Tongue (tissue), 2 donors: ENCODE results near the gene ACMSD. TPM values are rescaled to one million over a fixed set of nuclear protein-coding genes. Genes with fewer than 3 reads are reported as not detected.
"Not testable (repeated sequence)": the region's sequence is repeated elsewhere in the genome, so short reads cannot be mapped to it uniquely, and the experiment has no call there.

Source experiments
- DNase-seq: peaks from one replicate; pipeline ENCODE4 v3.0.0-alpha.2; 2015
- total RNA-seq: library from RNA; depleted of rRNA; stranded (reverse); fragments of >200 nt; gene quantifications from one replicate; pipeline ENCODE4 v1.2.3, GENCODE V29; 2014

ACMSD gene
- not detected for total RNA-seq

- no peak for DNase-seq
Measured at GRCh38 chr2:134838143-134838620, at the start of gene ACMSD. Gene ACMSD, plus strand, starts transcription at chr2:134838616. Its CDS starts 67 bp downstream, at chr2:134838683.

- DNase-seq = no peak
Measured at GRCh38 chr2:134790487-134790886, 47.9 kb upstream of the ACMSD start.

- DNase-seq = no peak
Measured at GRCh38 chr2:134791616-134792015, 46.8 kb upstream of the ACMSD start.

- DNase-seq = no peak
Measured at GRCh38 chr2:134792186-134792585, 46.2 kb upstream of the ACMSD start.

- no peak for DNase-seq
Measured at GRCh38 chr2:134795765-134796164, 42.7 kb upstream of the ACMSD start.

GRCh38 chr2:134796373-134796772 lies 42.0 kb upstream of the ACMSD start:
- no peak for DNase-seq

GRCh38 chr2:134799936-134800335 lies 38.5 kb upstream of the ACMSD start:
- DNase-seq = no peak

GRCh38 chr2:134800341-134800740 lies 38.1 kb upstream of the ACMSD start:
- DNase-seq = no peak

GRCh38 chr2:134803609-134804405 lies 34.6 kb upstream of the ACMSD start:
- DNase-seq = not testable (repeated sequence)

GRCh38 chr2:134815741-134816140 lies 22.7 kb upstream of the ACMSD start:
- no peak for DNase-seq

GRCh38 chr2:134818321-134818720 lies 20.1 kb upstream of the ACMSD start:
- DNase-seq = no peak

GRCh38 chr2:134819334-134819733 lies 19.1 kb upstream of the ACMSD start:
- DNase-seq = no peak

GRCh38 chr2:134823431-134823830 lies 15.0 kb upstream of the ACMSD start:
- DNase-seq = no peak

GRCh38 chr2:134823832-134824231 lies 14.6 kb upstream of the ACMSD start:
- no peak for DNase-seq

- DNase-seq = not testable (repeated sequence)
Measured at GRCh38 chr2:134825716-134826115, 12.7 kb upstream of the ACMSD start.

GRCh38 chr2:134835471-134835870 lies 2.9 kb upstream of the ACMSD start:
- no peak for DNase-seq

GRCh38 chr2:134836986-134837385 lies 1.4 kb upstream of the ACMSD start:
- no peak for DNase-seq

GRCh38 chr2:134839649-134840048 lies 1.2 kb downstream of the ACMSD start:
- DNase-seq = no peak

- DNase-seq = no peak
Measured at GRCh38 chr2:134842930-134843490, 4.6 kb downstream of the ACMSD start.

GRCh38 chr2:134843968-134844367 lies 5.6 kb downstream of the ACMSD start:
- no peak for DNase-seq

GRCh38 chr2:134845028-134845427 lies 6.6 kb downstream of the ACMSD start:
- no peak for DNase-seq

GRCh38 chr2:134845719-134846118 lies 7.3 kb downstream of the ACMSD start:
- DNase-seq = peak; percentile 52

GRCh38 chr2:134846213-134846612 lies 7.8 kb downstream of the ACMSD start:
- DNase-seq = no peak

GRCh38 chr2:134847582-134847981 lies 9.2 kb downstream of the ACMSD start:
- not testable (repeated sequence) for DNase-seq
